H9 (cell line): ENCODE measurements around the gene ANKRD65. TPM values are rescaled to one million over a fixed set of nuclear protein-coding genes. Genes with fewer than 3 reads are reported as not detected.

Experiments
- DNase-seq: peaks from one replicate; pipeline ENCODE4 v3.0.0-alpha.2; 2017
- H2AFZ ChIP-seq: one replicate; pipeline ENCODE4 v1.6.1; 2013; ENCODE audit warnings: mild to moderate bottlenecking, low read length, control low read depth, moderate library complexity
- H2AK5ac ChIP-seq: 2 replicates; pipeline ENCODE4 v1.6.1; 2013; ENCODE audit warnings: low read length, control low read depth, mixed read lengths; ENCODE audit not compliant: insufficient read length
- H2BK120ac ChIP-seq: one replicate; pipeline ENCODE4 v1.6.1; 2013; ENCODE audit warnings: low read depth, mild to moderate bottlenecking, low read length, control low read depth, inconsistent platforms; ENCODE audit not compliant: poor library complexity, severe bottlenecking
- H2BK12ac ChIP-seq: 2 replicates; pipeline ENCODE4 v1.6.1; 2013; ENCODE audit warnings: low read length, control low read depth, mixed read lengths, low read depth; ENCODE audit not compliant: insufficient read length
- H2BK15ac ChIP-seq: 2 replicates; pipeline ENCODE4 v1.6.1; 2013; ENCODE audit warnings: low read depth, low read length, control low read depth
- H2BK20ac ChIP-seq: one replicate; pipeline ENCODE4 v1.6.1; 2013; ENCODE audit warnings: low read depth, mild to moderate bottlenecking, low read length, control low read depth, inconsistent platforms; ENCODE audit not compliant: poor library complexity, severe bottlenecking
- H2BK5ac ChIP-seq: 2 replicates; pipeline ENCODE4 v1.6.1; 2013; ENCODE audit warnings: low read length, control low read depth, mixed read lengths; ENCODE audit not compliant: insufficient read length
- H3K14ac ChIP-seq: 2 replicates; pipeline ENCODE4 v1.6.1; 2013; ENCODE audit warnings: low read length, control low read depth; ENCODE audit not compliant: insufficient read depth
- H3K18ac ChIP-seq: 2 replicates; pipeline ENCODE4 v1.6.1; 2013; ENCODE audit warnings: low read depth, mild to moderate bottlenecking, mixed read lengths, low read length, control low read depth; ENCODE audit not compliant: insufficient read length
- H3K23ac ChIP-seq: 2 replicates; pipeline ENCODE4 v1.6.1; 2013; ENCODE audit warnings: low read length, control low read depth, mixed read lengths, low read depth; ENCODE audit not compliant: insufficient read length
- H3K23me2 ChIP-seq: 2 replicates; pipeline ENCODE4 v1.6.1; 2013; ENCODE audit warnings: low read depth, mild to moderate bottlenecking, mixed read lengths, low read length, control low read depth; ENCODE audit not compliant: insufficient read length, poor library complexity, severe bottlenecking
- H3K27ac ChIP-seq: 2 replicates; pipeline ENCODE4 v1.5.1; 2013; ENCODE audit warnings: low read length, control low read depth, mixed read lengths, low read depth; ENCODE audit not compliant: insufficient read length
- H3K27me3 ChIP-seq: 2 replicates; pipeline ENCODE4 v1.6.1; 2013; ENCODE audit warnings: low read length, control low read depth, inconsistent platforms; ENCODE audit not compliant: insufficient read depth
- H3K4ac ChIP-seq: 2 replicates; pipeline ENCODE4 v1.6.1; 2013; ENCODE audit warnings: low read depth, mild to moderate bottlenecking, control low read depth, inconsistent platforms, low read length, moderate library complexity
- H3K4me1 ChIP-seq: 2 replicates; pipeline ENCODE4 v1.6.1; 2013; ENCODE audit warnings: low read length, control low read depth, inconsistent platforms; ENCODE audit not compliant: insufficient read depth
- H3K4me2 ChIP-seq: 2 replicates; pipeline ENCODE4 v1.6.1; 2013; ENCODE audit warnings: low read length, control low read depth, mixed read lengths; ENCODE audit not compliant: insufficient read length, insufficient read depth
- H3K56ac ChIP-seq: 2 replicates; pipeline ENCODE4 v1.6.1; 2013; ENCODE audit warnings: low read depth, mild to moderate bottlenecking, mixed read lengths, low read length, control low read depth; ENCODE audit not compliant: insufficient read length
- H3K79me1 ChIP-seq: 2 replicates; pipeline ENCODE4 v1.6.1; 2013; ENCODE audit warnings: low read depth, mild to moderate bottlenecking, moderate library complexity, low read length, control low read depth, inconsistent platforms; ENCODE audit not compliant: insufficient read depth, poor library complexity, severe bottlenecking
- H3K79me2 ChIP-seq: 2 replicates; pipeline ENCODE4 v1.6.1; 2013; ENCODE audit warnings: low read length, control low read depth, inconsistent platforms; ENCODE audit not compliant: insufficient read depth
- H3K9ac ChIP-seq: 2 replicates; pipeline ENCODE4 v1.6.1; 2013; ENCODE audit warnings: low read length, control low read depth, mixed read lengths; ENCODE audit not compliant: insufficient read length; ENCODE audit errors: extremely low read depth
- H3K9me3 ChIP-seq: one replicate; pipeline ENCODE4 v1.6.1; 2013; ENCODE audit warnings: low read depth, low read length, inconsistent platforms; ENCODE audit not compliant: control insufficient read depth
- H3T11ph ChIP-seq: one replicate; pipeline ENCODE4 v1.6.1; 2013; ENCODE audit warnings: mild to moderate bottlenecking, low read length, control low read depth, inconsistent platforms
- H4K20me1 ChIP-seq: one replicate; pipeline ENCODE4 v1.6.1; 2013; ENCODE audit not compliant: control insufficient read depth, insufficient read length, insufficient read depth
- H4K5ac ChIP-seq: 2 replicates; pipeline ENCODE4 v1.6.1; 2013; ENCODE audit warnings: low read depth, mild to moderate bottlenecking, mixed read lengths, low read length, control low read depth; ENCODE audit not compliant: insufficient read length
- H4K8ac ChIP-seq: replicated peaks from 2 replicates; pipeline ENCODE4 v1.6.1; 2013; ENCODE audit warnings: low read length, control low read depth, mixed read lengths, low read depth; ENCODE audit not compliant: insufficient read length
- H4K91ac ChIP-seq: 2 replicates; pipeline ENCODE4 v1.6.1; 2013; ENCODE audit warnings: low read depth, mild to moderate bottlenecking, moderate library complexity, mixed read lengths, low read length, control low read depth; ENCODE audit not compliant: insufficient read length
- H3K27ac Mint-ChIP-seq, 3 experiments: 2 replicates in 2 of 3; 3 replicates in 1 of 3; pipeline ENCODE4 v1.8.0; 2020 to 2021; ENCODE audit warnings: mixed read lengths in 3 of 3, mild to moderate bottlenecking in 1 of 3, moderate library complexity in 1 of 3
- H3K27me3 Mint-ChIP-seq: 2 replicates; pipeline ENCODE4 v1.8.0; 2021; ENCODE audit warnings: low read depth, mild to moderate bottlenecking, moderate library complexity, mixed read lengths
- H3K36me3 Mint-ChIP-seq, 3 experiments: 2 replicates in 2 of 3; 3 replicates in 1 of 3; pipeline ENCODE4 v1.8.0; 2020 to 2021; ENCODE audit warnings: low read depth in 3 of 3, mixed read lengths in 3 of 3; ENCODE audit not compliant: insufficient read depth in 1 of 3
- H3K4me1 Mint-ChIP-seq, 2 experiments: 2 replicates each; pipeline ENCODE4 v1.8.0; 2020; ENCODE audit warnings: mixed read lengths in 2 of 2
- H3K4me3 Mint-ChIP-seq, 2 experiments: 2 replicates in 1 of 2; 3 replicates in 1 of 2; pipeline ENCODE4 v1.8.0; 2020 to 2021; ENCODE audit warnings: mild to moderate bottlenecking in 2 of 2, mixed read lengths in 2 of 2, moderate library complexity in 1 of 2
- H3K9me3 Mint-ChIP-seq, 2 experiments: 2 replicates in 1 of 2; 3 replicates in 1 of 2; pipeline ENCODE4 v1.8.0; 2020; ENCODE audit warnings: mild to moderate bottlenecking in 2 of 2, mixed read lengths in 2 of 2, moderate library complexity in 1 of 2
- CTCF ChIP-seq: fragments of 200-600 bp; sonication (generic); conservative IDR thresholded peaks from 3 replicates; pipeline ENCODE4 v1.8.0; 2021; ENCODE audit warnings: antibody characterized with exemption, mild to moderate bottlenecking
- WGBS: extraction: QIAGEN DNeasy Blood & Tissue Kit; methylation state at CpG from one replicate; pipeline ENCODE4 v1.1.7; 2013; ENCODE audit warnings: missing lambda C conversion rate, low lambda C conversion rate, mixed read lengths; ENCODE audit not compliant: insufficient read length; ENCODE audit errors: extremely low coverage; 5-methylcytosine and 5-hydroxymethylcytosine counted together
- total RNA-seq: library from RNA; stranded (reverse); gene quantifications from 2 replicates; pipeline ENCODE4 v1.2.1, GENCODE V29; 2021

Gene ANKRD65
- total RNA-seq, 1 experiment from 2014 or later = 3.1 TPM

- Mint-ChIP-seq H3K4me1 (peaks cover 5 to 10% of the 10 kb centered on the region in 2 experiments), H3K27me3 (peaks cover 5% of the 10 kb centered on the region; the same call in 1 of the 2 replicates), H3K27ac (peak overlapping the region in 1 of 3 experiments; percentile 48; a peak in 1 of 7 replicates), H3K36me3 (peaks cover 6 to 20% (median 12%) of the 10 kb centered on the region in 3 experiments), H3K4me3 (peak overlapping the region; percentile 83 to 88), H3K9me3 (no peaks in the 10 kb centered on the region)
- Histone ChIP-seq H4K5ac (no peak overlapping the region), H2AK5ac (no peak overlapping the region), H3T11ph (no peak overlapping the region), H3K23ac (no peak overlapping the region), H3K14ac (no peak overlapping the region), H3K79me2 (peaks cover 4% of the 10 kb centered on the region; the same call in 1 of the 2 replicates), H3K79me1 (peaks cover 13% of the 10 kb centered on the region), H3K9me3 (no peaks in the 10 kb centered on the region), H2BK20ac (no peak overlapping the region), H4K8ac (no peak overlapping the region), H3K4me2 (peak overlapping the region; percentile 94), H2AFZ (no peak overlapping the region), H3K27ac (no peak overlapping the region), H2BK120ac (no peak overlapping the region), H3K4ac (no peak overlapping the region), H3K4me1 (no peaks in the 10 kb centered on the region; the same call in 1 of the 2 replicates), H3K56ac (no peak overlapping the region), H2BK15ac (no peak overlapping the region), H4K20me1 (no peaks in the 10 kb centered on the region), H3K27me3 (no peaks in the 10 kb centered on the region), H3K23me2 (peaks cover 10% of the 10 kb centered on the region), H2BK12ac (no peak overlapping the region), H4K91ac (no peak overlapping the region), H2BK5ac (no peak overlapping the region), H3K18ac (no peak overlapping the region), H3K9ac (peak overlapping the region; percentile 4)
- WGBS = no CpG with 5 or more reads among the region's 26 CpGs
- no peak for DNase-seq
- TF ChIP-seq CTCF = no peak
These were observed 47.8 kb downstream of the ANKRD65 start for GRCh38 chr1:1373051-1373814.
